Sigmoid colon (tissue), 7 donors: ENCODE data around the gene ZNF512. TPM values are rescaled to one million over a fixed set of nuclear protein-coding genes. Genes with fewer than 3 reads are reported as not detected.

ENCODE experiments used
- DNase-seq: peaks from one replicate; pipeline ENCODE4 v3.0.0-alpha.2; 2019
- H3K27ac ChIP-seq, 4 donors: fragments of 200-600 bp; sonication (generic); one replicate each; pipeline ENCODE4 v1.5.1; 2016 to 2019; ENCODE audit warnings: mild to moderate bottlenecking in 1 of 4
- H3K27me3 ChIP-seq, 3 donors: fragments of 200-600 bp; sonication (generic); one replicate each; pipeline ENCODE4 v1.5.1; 2019; ENCODE audit warnings: mild to moderate bottlenecking in 1 of 3
- H3K36me3 ChIP-seq, 4 donors: fragments of 200-600 bp; sonication (generic); one replicate each; pipeline ENCODE4 v1.5.1; 2016 to 2019
- H3K4me1 ChIP-seq, 4 donors: fragments of 200-600 bp; sonication (generic); one replicate each; pipeline ENCODE4 v1.5.1; 2017 to 2019
- H3K4me3 ChIP-seq, 4 donors: fragments of 200-600 bp; sonication (generic); one replicate each; pipeline ENCODE4 v1.5.1; 2017 to 2019; ENCODE audit warnings: mild to moderate bottlenecking in 2 of 4, moderate library complexity in 1 of 4
- H3K9me3 ChIP-seq, 4 donors: fragments of 200-600 bp in 3 of 4; sonication (generic) in 3 of 4; one replicate each; pipeline versions ENCODE4 v1.5.1 to v1.6.1; 2013 to 2019
- EP300 ChIP-seq, 4 donors: sonication (generic); formaldehyde crosslinking; IDR thresholded peaks; one replicate each; pipeline ENCODE4 v1.6.1; 2017; ENCODE audit warnings: antibody characterized with exemption in 4 of 4
- POLR2A ChIP-seq, 2 donors: fragments of 450-650 bp; IDR thresholded peaks; one replicate each; pipeline ENCODE4 v1.6.1; 2016; ENCODE audit warnings: antibody characterized with exemption in 2 of 2, mild to moderate bottlenecking in 2 of 2, moderate library complexity in 2 of 2
- POLR2AphosphoS5 ChIP-seq, 4 donors: sonication (generic); formaldehyde crosslinking; IDR thresholded peaks; one replicate each; pipeline ENCODE4 v1.6.1; 2017; ENCODE audit warnings: antibody characterized with exemption in 4 of 4
- WGBS, 2 donors: extraction: QIAGEN DNeasy Blood & Tissue Kit; methylation state at CpG; one replicate each; pipeline ENCODE4 v1.1.7; 2013; 5-methylcytosine and 5-hydroxymethylcytosine counted together
- intact Hi-C: fragments of 100-400 bp; cut with DNase I; formaldehyde crosslinking; loops from one replicate; pipeline ENCODE4 v1.15.1; 2023
- polyA plus RNA-seq, 3 donors: library from polyadenylated mRNA; stranded (reverse); fragments of 200-250 nt; gene quantifications; one replicate each; pipeline ENCODE4 v1.2.3, GENCODE V29; 2013
- total RNA-seq, 4 donors: library from RNA; depleted of rRNA; stranded (reverse); fragments of >200 nt; gene quantifications; one replicate each; pipeline ENCODE4 v1.1.0, GENCODE V29; 2016
- TF ChIP-seq, protein P1 (sequence below), 4 experiments: fragments of 450-650 bp in 3 of 4; fragments of 200-600 bp in 1 of 4; IDR thresholded peaks; one replicate each; pipeline ENCODE4 v1.5.1; 2016 to 2019; ENCODE audit warnings: antibody characterized with exemption in 4 of 4, mild to moderate bottlenecking in 3 of 4, moderate library complexity in 2 of 4
- donor health status: healthy with polysubstance abuse.
- donor health status: Bipolar disorder and iron deficiency.
- donor health status: healthy.

ZNF512 gene
- total and polyA plus RNA-seq, 7 donors, result 3.9 to 44.3 (median 30.7) TPM

DNA sequence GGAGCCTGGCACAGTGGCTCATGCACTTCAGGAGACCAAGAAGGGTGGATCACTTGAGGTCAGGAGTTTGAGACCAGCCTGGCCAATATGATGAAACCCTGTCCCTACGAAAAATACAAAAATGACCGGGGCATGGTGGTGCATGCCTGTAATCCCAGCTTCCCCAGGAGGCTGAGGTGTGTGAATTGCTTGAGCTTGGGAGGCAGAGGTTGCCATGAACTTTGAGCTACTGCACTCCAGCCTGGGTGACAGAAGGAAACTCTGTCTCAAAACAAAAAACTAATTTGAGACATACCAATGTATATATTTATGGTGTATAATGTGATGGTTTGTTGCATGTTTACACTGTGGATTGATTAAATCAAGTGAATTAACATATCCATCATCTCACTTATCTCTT is 21.8 kb upstream of the ZNF512 start:
- DNase-seq, result no peak
- Histone ChIP-seq H3K9me3 (no peaks in the 10 kb centered on the region), H3K36me3 (no peaks in the 10 kb centered on the region), H3K27me3 (peaks cover 0 to 8% (median 0%) of the 10 kb centered on the region in 3 donors), H3K4me3 (no peak overlapping the region), H3K27ac (no peak overlapping the region), H3K4me1 (no peaks in the 10 kb centered on the region)
- intact Hi-C loops, result no loop called here
- TF ChIP-seq EP300 (IDR thresholded peaks at IDR 0.05) (no peak), POLR2A (IDR thresholded peaks at IDR 0.05) (no peak), POLR2AphosphoS5 (IDR thresholded peaks at IDR 0.05) (no peak)
- TF ChIP-seq, protein P1, sequence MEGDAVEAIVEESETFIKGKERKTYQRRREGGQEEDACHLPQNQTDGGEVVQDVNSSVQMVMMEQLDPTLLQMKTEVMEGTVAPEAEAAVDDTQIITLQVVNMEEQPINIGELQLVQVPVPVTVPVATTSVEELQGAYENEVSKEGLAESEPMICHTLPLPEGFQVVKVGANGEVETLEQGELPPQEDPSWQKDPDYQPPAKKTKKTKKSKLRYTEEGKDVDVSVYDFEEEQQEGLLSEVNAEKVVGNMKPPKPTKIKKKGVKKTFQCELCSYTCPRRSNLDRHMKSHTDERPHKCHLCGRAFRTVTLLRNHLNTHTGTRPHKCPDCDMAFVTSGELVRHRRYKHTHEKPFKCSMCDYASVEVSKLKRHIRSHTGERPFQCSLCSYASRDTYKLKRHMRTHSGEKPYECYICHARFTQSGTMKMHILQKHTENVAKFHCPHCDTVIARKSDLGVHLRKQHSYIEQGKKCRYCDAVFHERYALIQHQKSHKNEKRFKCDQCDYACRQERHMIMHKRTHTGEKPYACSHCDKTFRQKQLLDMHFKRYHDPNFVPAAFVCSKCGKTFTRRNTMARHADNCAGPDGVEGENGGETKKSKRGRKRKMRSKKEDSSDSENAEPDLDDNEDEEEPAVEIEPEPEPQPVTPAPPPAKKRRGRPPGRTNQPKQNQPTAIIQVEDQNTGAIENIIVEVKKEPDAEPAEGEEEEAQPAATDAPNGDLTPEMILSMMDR (IDR thresholded peaks at IDR 0.05), result no peak
- WGBS, 2 donors, result 88 to 92% methylated on average over 2 of the region's 2 CpGs

DNA sequence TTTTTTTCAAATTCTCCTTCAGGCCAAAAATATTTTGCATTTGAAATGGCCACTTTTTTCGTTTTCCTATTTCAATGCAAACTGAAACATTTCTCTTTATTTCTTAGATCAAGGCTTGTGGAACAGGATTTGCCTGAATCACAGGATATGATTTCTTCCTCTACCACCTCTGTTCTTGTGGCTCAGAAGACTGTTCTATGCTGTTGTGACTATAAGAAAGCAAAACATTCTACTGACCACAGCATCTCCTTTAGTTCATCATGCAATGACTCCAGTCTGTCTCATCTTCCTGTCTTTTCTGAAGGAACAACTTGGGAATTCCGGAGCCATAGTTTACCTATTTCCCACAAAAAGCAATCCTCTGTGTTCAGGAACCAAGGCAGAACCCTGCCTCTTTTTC is 16.2 kb upstream of the ZNF512 start:
- TF ChIP-seq, protein P1 (IDR thresholded peaks at IDR 0.05), result no peak
- TF ChIP-seq EP300 (IDR thresholded peaks at IDR 0.05) (no peak), POLR2AphosphoS5 (IDR thresholded peaks at IDR 0.05) (no peak), POLR2A (IDR thresholded peaks at IDR 0.05) (no peak)
- Histone ChIP-seq H3K27me3 (peaks cover 0 to 3% (median 0%) of the 10 kb centered on the region in 3 donors), H3K9me3 (no peaks in the 10 kb centered on the region), H3K4me3 (no peak overlapping the region), H3K4me1 (no peaks in the 10 kb centered on the region), H3K27ac (no peak overlapping the region), H3K36me3 (no peaks in the 10 kb centered on the region)
- WGBS, 2 donors, result 56 to 74% methylated on average over 2 of the region's 2 CpGs
- no peak for DNase-seq
- intact Hi-C loops, result no loop called here

DNA sequence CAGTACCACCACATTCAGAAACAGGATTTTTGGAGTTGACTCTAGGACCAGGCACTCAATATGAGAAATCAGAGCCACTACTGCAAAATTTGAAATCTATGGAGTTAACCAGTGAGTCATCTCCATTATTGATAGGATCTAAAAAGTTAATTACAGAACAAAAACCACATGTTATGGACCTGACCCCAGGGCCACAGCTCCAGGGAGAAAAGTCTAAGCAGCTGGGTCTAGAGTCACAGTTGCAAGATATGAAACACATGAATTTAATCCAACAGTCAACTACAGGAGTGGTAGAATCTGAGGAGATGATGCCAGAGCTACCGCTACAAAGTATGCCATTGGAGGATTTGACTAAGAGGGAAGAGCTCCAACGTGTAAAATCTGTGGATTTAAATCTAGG is 13.4 kb upstream of the ZNF512 start:
- no peak overlapping the region for H3K27ac ChIP-seq
- H3K4me3 ChIP-seq, result no peak overlapping the region
- H3K9me3 ChIP-seq, result peaks cover 0 to 11% (median 3%) of the 10 kb centered on the region in 4 donors
- no peaks in the 10 kb centered on the region for H3K4me1 ChIP-seq
- no peak for DNase-seq
- H3K27me3 ChIP-seq, result no peaks in the 10 kb centered on the region
- intact Hi-C loops, result no loop called here
- WGBS, 2 donors, result 55 to 56% methylated on average over 2 of the region's 2 CpGs
- no peaks in the 10 kb centered on the region for H3K36me3 ChIP-seq
- TF ChIP-seq, protein P1 (IDR thresholded peaks at IDR 0.05), result no peak
- TF ChIP-seq POLR2AphosphoS5 (IDR thresholded peaks at IDR 0.05) (no peak), EP300 (IDR thresholded peaks at IDR 0.05) (no peak), POLR2A (IDR thresholded peaks at IDR 0.05) (no peak)

DNA sequence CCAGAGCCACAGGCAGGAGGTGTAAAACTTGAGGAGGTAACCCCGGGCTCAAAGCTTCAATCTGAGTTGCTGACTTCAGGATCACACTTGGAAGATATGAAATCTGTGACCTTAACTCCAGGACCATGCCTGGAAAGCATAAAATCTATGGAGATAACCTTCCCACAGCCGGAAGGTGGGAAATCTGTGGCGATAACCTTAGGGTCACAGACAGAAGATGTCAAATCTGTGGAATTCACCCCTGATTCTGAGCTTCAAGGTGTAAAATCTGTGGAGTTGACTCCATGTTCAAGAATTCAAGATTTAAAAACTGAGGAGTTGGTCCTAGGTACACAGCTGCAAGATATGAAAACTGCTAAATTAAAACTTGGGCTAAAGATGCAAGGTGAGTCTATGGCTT is 11.6 kb upstream of the ZNF512 start:
- DNase-seq, result no peak
- Histone ChIP-seq H3K4me3 (no peak overlapping the region), H3K27me3 (no peaks in the 10 kb centered on the region), H3K4me1 (no peaks in the 10 kb centered on the region), H3K9me3 (peaks cover 3 to 19% (median 8%) of the 10 kb centered on the region in 4 donors), H3K27ac (no peak overlapping the region), H3K36me3 (no peaks in the 10 kb centered on the region)
- 76 to 86% methylated on average over 3 of the region's 3 CpGs for WGBS, 2 donors
- TF ChIP-seq POLR2AphosphoS5 (IDR thresholded peaks at IDR 0.05) (no peak), POLR2A (IDR thresholded peaks at IDR 0.05) (no peak), EP300 (IDR thresholded peaks at IDR 0.05) (no peak)
- TF ChIP-seq, protein P1 (IDR thresholded peaks at IDR 0.05), result no peak
- intact Hi-C loops, result no loop called here

DNA sequence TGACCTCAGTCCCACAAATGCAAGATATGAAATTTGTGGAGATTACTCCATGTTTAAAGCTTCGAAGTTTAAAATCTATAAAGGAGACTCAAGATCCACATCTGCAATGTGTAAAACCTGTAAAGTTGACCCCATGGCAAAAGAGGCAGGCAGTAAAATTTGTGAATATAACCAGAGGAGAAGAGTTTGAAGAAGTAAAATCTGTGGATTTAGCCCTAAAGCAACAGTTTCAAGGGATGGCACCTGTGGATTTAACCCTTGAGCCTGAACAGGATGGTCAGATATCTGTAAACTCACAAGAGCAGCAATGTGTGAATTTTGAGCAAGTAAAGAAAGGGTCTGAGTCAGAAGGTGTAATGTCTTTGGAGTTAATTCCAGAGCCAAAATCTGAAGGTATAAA is 11.2 kb upstream of the ZNF512 start:
- WGBS, 2 donors, result 91 to 95% methylated on average over 1 of the region's 1 CpG
- no peak for DNase-seq
- no peak for TF ChIP-seq POLR2AphosphoS5 (IDR thresholded peaks at IDR 0.05)
- no peak for TF ChIP-seq EP300 (IDR thresholded peaks at IDR 0.05)
- TF ChIP-seq, protein P1 (IDR thresholded peaks at IDR 0.05), result no peak
- no peak for TF ChIP-seq POLR2A (IDR thresholded peaks at IDR 0.05)

More for the DNA sequence above, 11.2 kb upstream of the ZNF512 start:
- peaks cover 3 to 21% (median 10%) of the 10 kb centered on the region in 4 donors for H3K9me3 ChIP-seq
- no peaks in the 10 kb centered on the region for H3K4me1 ChIP-seq
- no peak overlapping the region for H3K27ac ChIP-seq
- intact Hi-C loops, result no loop called here
- no peaks in the 10 kb centered on the region for H3K36me3 ChIP-seq
- no peaks in the 10 kb centered on the region for H3K27me3 ChIP-seq
- H3K4me3 ChIP-seq, result no peak overlapping the region
